Transverse colon (tissue), 3 donors: Measurements from ENCODE around the gene SNX5.

Experiments used
- CTCF ChIP-seq, 5 experiments: fragments of 200-600 bp in 3 of 5; fragments of 450-650 bp in 2 of 5; sonication (generic) in 3 of 5; IDR thresholded peaks; 1 replicate in 2 of 5; 2 replicates in 3 of 5; pipeline ENCODE4 v1.5.1; 2016 to 2017; ENCODE audit warnings: antibody characterized with exemption in 5 of 5, inconsistent platforms in 3 of 5, mild to moderate bottlenecking in 2 of 5, moderate library complexity in 1 of 5
- POLR2A ChIP-seq: fragments of 450-650 bp; IDR thresholded peaks from one replicate; pipeline ENCODE4 v1.6.1; 2016; ENCODE audit warnings: antibody characterized with exemption, mild to moderate bottlenecking, moderate library complexity

GRCh38 chr20:17960927-17961586 lies 7.5 kb downstream of the SNX5 start:
- no peak for TF ChIP-seq CTCF (IDR thresholded peaks at IDR 0.05)
- TF ChIP-seq POLR2A, result no peak
